SU-DHL-6 (cell line): Measurements from ENCODE around the gene FABP6.

ENCODE experiments used
- H2AFZ ChIP-seq: fragments of 200-600 bp; sonication (generic); 2 replicates; pipeline ENCODE4 v1.6.1; 2014; ENCODE audit warnings: low read depth, mild to moderate bottlenecking, moderate library complexity, mixed read lengths, antibody characterized with exemption, low read length; ENCODE audit not compliant: severe bottlenecking
- H3F3A ChIP-seq: fragments of 200-600 bp; shearing (Covaris generic); 2 replicates; pipeline ENCODE4 v1.6.0; 2016; ENCODE audit warnings: antibody characterized with exemption, mild to moderate bottlenecking; ENCODE audit not compliant: insufficient read depth
- H3K27ac ChIP-seq: fragments of 200-600 bp; sonication (generic); 2 replicates; pipeline ENCODE4 v1.5.1; 2016; ENCODE audit warnings: low read depth, mild to moderate bottlenecking, low read length, moderate library complexity, mixed read lengths
- H3K27me3 ChIP-seq: fragments of 200-600 bp; sonication (generic), shearing (Covaris generic); 2 replicates; pipeline ENCODE4 v1.6.0; 2014; ENCODE audit warnings: mild to moderate bottlenecking, low read length
- H3K36me3 ChIP-seq: fragments of 200-600 bp; sonication (generic); 2 replicates; pipeline ENCODE4 v1.6.1; 2014; ENCODE audit warnings: mild to moderate bottlenecking, low read length, mixed read lengths
- H3K4me2 ChIP-seq: fragments of 300-600, 200-600 bp; shearing (Covaris generic), sonication (generic); 2 replicates; pipeline ENCODE4 v1.6.0; 2014; ENCODE audit warnings: low read length, low read depth, mild to moderate bottlenecking; ENCODE audit not compliant: poor library complexity, severe bottlenecking
- H3K4me3 ChIP-seq: fragments of 200-600 bp; sonication (generic); 2 replicates; pipeline ENCODE4 v1.5.1; 2014; ENCODE audit warnings: antibody characterized with exemption, low read length, mild to moderate bottlenecking, mixed read lengths; ENCODE audit not compliant: insufficient read depth, poor library complexity, severe bottlenecking
- H3K79me2 ChIP-seq: fragments of 200-600 bp; sonication (generic); 2 replicates; pipeline ENCODE4 v1.6.1; 2014; ENCODE audit warnings: mild to moderate bottlenecking, low read length, moderate library complexity; ENCODE audit not compliant: insufficient read depth
- H3K9ac ChIP-seq: fragments of 200-600 bp; sonication (generic); 2 replicates; pipeline ENCODE4 v1.7.0; 2014; ENCODE audit warnings: mild to moderate bottlenecking, low read length
- H3K9me2 ChIP-seq: fragments of 200-600 bp; sonication (generic); replicated peaks from 2 replicates; pipeline ENCODE4 v1.6.1; 2014; ENCODE audit warnings: low read length; ENCODE audit not compliant: insufficient read depth
- H3K9me3 ChIP-seq: fragments of 200-600 bp; sonication (generic); 2 replicates; pipeline ENCODE4 v1.6.1; 2014; ENCODE audit warnings: low read length, mixed read lengths; ENCODE audit not compliant: insufficient read depth
- H4K20me1 ChIP-seq: fragments of 200-600 bp; sonication (generic); 2 replicates; pipeline ENCODE4 v1.6.1; 2014; ENCODE audit warnings: low read depth, mild to moderate bottlenecking, antibody characterized with exemption, low read length, moderate library complexity, mixed read lengths
- EZH2phosphoT487 ChIP-seq: fragments of 200-600 bp; sonication (generic), shearing (Covaris generic); conservative IDR thresholded peaks from 2 replicates; pipeline ENCODE4 v1.6.1; 2018; ENCODE audit warnings: mild to moderate bottlenecking, antibody characterized with exemption, low read length, moderate library complexity, mixed read lengths
- TF ChIP-seq, protein P1 (sequence below): fragments of 200-600 bp; sonication (generic); IDR thresholded peaks from one replicate; pipeline ENCODE4 v1.5.1; 2017; ENCODE audit warnings: antibody characterized with exemption, mild to moderate bottlenecking, low read length, moderate library complexity; ENCODE audit not compliant: insufficient read depth, poor library complexity, severe bottlenecking

The FABP6 gene

DNA sequence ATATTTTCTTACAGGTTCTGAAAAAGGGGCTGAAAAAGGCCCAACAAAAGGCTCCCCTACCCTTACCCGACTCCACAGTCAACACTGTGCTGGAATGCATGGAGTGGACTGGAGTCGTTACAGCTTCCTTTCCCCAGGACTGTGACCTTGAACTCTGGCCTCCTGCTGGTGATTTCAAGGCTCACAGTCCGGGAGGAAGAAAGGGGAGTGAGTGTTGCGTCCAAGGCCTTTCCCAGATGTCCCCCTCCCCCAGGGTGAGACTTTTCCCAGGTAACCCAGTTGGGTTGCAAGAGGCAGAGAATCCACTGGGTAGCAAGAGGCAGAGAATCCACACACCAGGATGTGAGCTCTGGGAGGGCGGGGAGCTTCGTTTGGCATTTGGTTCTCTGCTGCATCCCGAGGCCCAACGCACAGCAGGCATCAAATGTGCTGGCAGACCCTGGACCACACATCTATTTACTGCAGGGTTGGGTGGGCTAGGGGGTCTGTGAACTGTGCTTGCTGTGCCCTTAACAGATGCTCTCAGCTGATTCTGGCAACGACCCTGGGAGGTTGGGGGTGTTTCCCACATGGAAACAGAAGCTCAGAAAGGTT is 37.5 kb downstream of the FABP6 start:
- no peak overlapping the region for H3K4me2 ChIP-seq
- no peaks in the 10 kb centered on the region for H3F3A ChIP-seq
- H3K27me3 ChIP-seq: no peaks in the 10 kb centered on the region
- no peaks in the 10 kb centered on the region for H3K79me2 ChIP-seq
- no peak overlapping the region for H3K9ac ChIP-seq
- no peaks in the 10 kb centered on the region for H3K9me2 ChIP-seq
- H3K27ac ChIP-seq: no peak overlapping the region
- no peaks in the 10 kb centered on the region for H3K9me3 ChIP-seq
- H3K36me3 ChIP-seq: no peaks in the 10 kb centered on the region
- TF ChIP-seq, protein P1, sequence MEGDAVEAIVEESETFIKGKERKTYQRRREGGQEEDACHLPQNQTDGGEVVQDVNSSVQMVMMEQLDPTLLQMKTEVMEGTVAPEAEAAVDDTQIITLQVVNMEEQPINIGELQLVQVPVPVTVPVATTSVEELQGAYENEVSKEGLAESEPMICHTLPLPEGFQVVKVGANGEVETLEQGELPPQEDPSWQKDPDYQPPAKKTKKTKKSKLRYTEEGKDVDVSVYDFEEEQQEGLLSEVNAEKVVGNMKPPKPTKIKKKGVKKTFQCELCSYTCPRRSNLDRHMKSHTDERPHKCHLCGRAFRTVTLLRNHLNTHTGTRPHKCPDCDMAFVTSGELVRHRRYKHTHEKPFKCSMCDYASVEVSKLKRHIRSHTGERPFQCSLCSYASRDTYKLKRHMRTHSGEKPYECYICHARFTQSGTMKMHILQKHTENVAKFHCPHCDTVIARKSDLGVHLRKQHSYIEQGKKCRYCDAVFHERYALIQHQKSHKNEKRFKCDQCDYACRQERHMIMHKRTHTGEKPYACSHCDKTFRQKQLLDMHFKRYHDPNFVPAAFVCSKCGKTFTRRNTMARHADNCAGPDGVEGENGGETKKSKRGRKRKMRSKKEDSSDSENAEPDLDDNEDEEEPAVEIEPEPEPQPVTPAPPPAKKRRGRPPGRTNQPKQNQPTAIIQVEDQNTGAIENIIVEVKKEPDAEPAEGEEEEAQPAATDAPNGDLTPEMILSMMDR: no peak
- no peak for TF ChIP-seq EZH2phosphoT487
- H3K4me3 ChIP-seq: no peak overlapping the region
- no peaks in the 10 kb centered on the region for H4K20me1 ChIP-seq
- H2AFZ ChIP-seq: no peak overlapping the region

DNA sequence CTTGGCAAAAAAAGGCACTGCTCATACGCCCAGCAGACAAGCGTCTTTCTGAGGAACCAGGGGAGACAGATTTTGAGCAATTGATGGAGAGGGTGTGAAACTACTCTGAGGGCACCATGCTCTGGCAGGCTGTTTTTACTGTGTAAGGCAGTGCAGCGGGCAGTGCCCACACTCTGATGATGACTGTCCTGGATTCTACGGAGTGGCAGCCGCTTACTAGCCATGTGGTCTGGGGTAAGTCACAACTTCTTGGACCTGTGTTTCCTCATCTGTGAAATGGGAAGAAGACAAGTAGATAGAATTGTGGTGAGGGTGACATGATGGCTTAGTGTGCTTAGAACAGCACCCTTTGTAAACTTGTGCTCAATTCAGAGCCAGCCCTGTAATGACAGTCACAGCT is 38.8 kb downstream of the FABP6 start:
- Histone ChIP-seq H3K9me3 (no peaks in the 10 kb centered on the region), H3K27ac (no peak overlapping the region), H3K36me3 (no peaks in the 10 kb centered on the region), H4K20me1 (no peaks in the 10 kb centered on the region), H3K27me3 (no peaks in the 10 kb centered on the region), H3K4me3 (no peak overlapping the region), H3F3A (no peaks in the 10 kb centered on the region), H2AFZ (no peak overlapping the region), H3K9me2 (no peaks in the 10 kb centered on the region), H3K79me2 (no peaks in the 10 kb centered on the region), H3K4me2 (no peak overlapping the region), H3K9ac (no peak overlapping the region)
- no peak for TF ChIP-seq EZH2phosphoT487
- TF ChIP-seq, protein P1: no peak

DNA sequence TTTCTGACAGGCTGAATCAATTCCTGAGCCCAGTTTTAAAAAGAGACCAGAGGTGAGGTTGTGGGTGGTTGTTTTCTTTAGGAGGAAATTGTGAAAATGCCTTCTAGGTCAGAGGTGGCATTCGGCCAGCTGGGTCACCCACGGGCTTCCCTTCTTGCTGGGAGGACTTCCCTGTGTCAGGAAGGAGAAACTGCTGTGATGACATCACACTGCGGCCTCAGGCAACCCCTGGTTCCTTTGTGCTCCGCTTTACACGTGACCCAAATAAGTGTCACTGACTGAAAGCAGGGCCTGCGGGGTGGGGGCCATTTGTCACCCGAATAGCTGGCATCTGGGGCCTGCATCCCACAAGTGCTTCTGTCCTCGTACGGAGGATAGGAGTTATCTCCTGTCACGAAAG is 39.7 kb downstream of the FABP6 start:
- Histone ChIP-seq H2AFZ (no peak overlapping the region), H3F3A (no peaks in the 10 kb centered on the region), H3K4me3 (no peak overlapping the region), H4K20me1 (no peaks in the 10 kb centered on the region), H3K27ac (no peak overlapping the region), H3K9ac (no peak overlapping the region), H3K36me3 (no peaks in the 10 kb centered on the region), H3K4me2 (no peak overlapping the region), H3K79me2 (no peaks in the 10 kb centered on the region), H3K9me3 (no peaks in the 10 kb centered on the region), H3K27me3 (no peaks in the 10 kb centered on the region), H3K9me2 (no peaks in the 10 kb centered on the region)
- TF ChIP-seq, protein P1: no peak
- TF ChIP-seq EZH2phosphoT487: no peak

DNA sequence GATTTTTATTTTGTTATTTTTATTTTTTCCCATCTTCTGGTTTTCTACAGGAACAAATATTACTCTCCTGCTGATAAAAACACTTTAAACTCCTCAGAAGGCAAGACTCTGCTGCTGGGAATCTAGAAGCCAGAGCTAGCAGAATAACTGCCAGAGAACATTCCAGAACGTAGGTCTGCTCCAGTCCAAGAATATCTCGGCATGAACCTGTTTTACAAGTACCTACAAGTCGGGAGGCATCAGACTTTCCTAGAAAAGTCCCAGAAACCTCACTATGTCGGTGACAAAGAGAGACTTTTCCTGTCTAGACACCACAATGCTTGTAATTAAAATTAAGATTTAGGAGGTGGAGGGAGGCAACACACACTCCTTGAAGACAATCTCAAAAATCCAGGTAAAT is 41.4 kb downstream of the FABP6 start:
- Histone ChIP-seq H3K27me3 (no peaks in the 10 kb centered on the region), H3K36me3 (no peaks in the 10 kb centered on the region), H3F3A (no peaks in the 10 kb centered on the region), H3K9me2 (no peaks in the 10 kb centered on the region), H2AFZ (no peak overlapping the region), H3K4me2 (no peak overlapping the region), H3K79me2 (no peaks in the 10 kb centered on the region), H3K9ac (no peak overlapping the region), H4K20me1 (no peaks in the 10 kb centered on the region), H3K9me3 (no peaks in the 10 kb centered on the region), H3K27ac (no peak overlapping the region), H3K4me3 (no peak overlapping the region)
- no peak for TF ChIP-seq EZH2phosphoT487
- TF ChIP-seq, protein P1: no peak
